GM23248 (cell line): Measurements from ENCODE around the gene SH3D19. TPM values are rescaled to one million over a fixed set of nuclear protein-coding genes. Genes with fewer than 3 reads are reported as not detected.

ENCODE experiments used
- DNase-seq: peaks from one replicate; pipeline ENCODE4 v3.0.0-alpha.2; 2015
- H2AFZ ChIP-seq: fragments of 200-600 bp; sonication (generic); 2 replicates; pipeline ENCODE4 v1.6.1; 2016; ENCODE audit warnings: antibody characterized with exemption
- H3F3A ChIP-seq: fragments of 200-600 bp; sonication (generic); 2 replicates; pipeline ENCODE4 v1.6.1; 2016; ENCODE audit warnings: mild to moderate bottlenecking, antibody characterized with exemption, mixed run types; ENCODE audit not compliant: insufficient read depth
- H3K27ac ChIP-seq: fragments of 200-600 bp; sonication (generic); 2 replicates; pipeline ENCODE4 v1.5.1; 2016; ENCODE audit warnings: mild to moderate bottlenecking
- H3K27me3 ChIP-seq: fragments of 200-600 bp; sonication (generic); replicated peaks from 2 replicates; pipeline ENCODE4 v1.6.1; 2016; ENCODE audit warnings: mild to moderate bottlenecking; ENCODE audit not compliant: insufficient read depth
- H3K36me3 ChIP-seq: fragments of 200-600 bp; sonication (generic); 2 replicates; pipeline ENCODE4 v1.6.1; 2016; ENCODE audit warnings: low read depth, mild to moderate bottlenecking
- H3K4me1 ChIP-seq: fragments of 200-600 bp; sonication (generic); 2 replicates; pipeline ENCODE4 v1.6.1; 2016; ENCODE audit warnings: mild to moderate bottlenecking; ENCODE audit not compliant: insufficient read depth
- H3K4me2 ChIP-seq: fragments of 200-600 bp; sonication (generic); one replicate; pipeline ENCODE4 v1.6.1; 2016; ENCODE audit warnings: mild to moderate bottlenecking; ENCODE audit not compliant: unreplicated experiment
- H3K4me3 ChIP-seq: fragments of 200-600 bp; sonication (generic); 2 replicates; pipeline ENCODE4 v1.5.1; 2016; ENCODE audit warnings: mild to moderate bottlenecking
- H3K79me2 ChIP-seq: fragments of 200-600 bp; sonication (generic); 2 replicates; pipeline ENCODE4 v1.6.1; 2016; ENCODE audit warnings: mild to moderate bottlenecking; ENCODE audit not compliant: insufficient read depth
- H3K9ac ChIP-seq: fragments of 200-600 bp; sonication (generic); 2 replicates; pipeline ENCODE4 v1.6.1; 2016; ENCODE audit warnings: mild to moderate bottlenecking
- H3K9me2 ChIP-seq: fragments of 200-600 bp; sonication (generic); 2 replicates; pipeline ENCODE4 v1.6.1; 2016; ENCODE audit warnings: mixed run types, mild to moderate bottlenecking, moderate library complexity; ENCODE audit not compliant: insufficient read depth
- H3K9me3 ChIP-seq: fragments of 200-600 bp; sonication (generic); one replicate; pipeline ENCODE4 v1.6.1; 2017; ENCODE audit warnings: low read depth
- H4K20me1 ChIP-seq: fragments of 200-600 bp; sonication (generic); 2 replicates; pipeline ENCODE4 v1.6.0; 2016; ENCODE audit not compliant: insufficient read depth
- EZH2 ChIP-seq: fragments of 200-600 bp; sonication (generic); IDR thresholded peaks from 2 replicates; pipeline ENCODE4 v1.6.1; 2018; ENCODE audit warnings: antibody characterized with exemption, mild to moderate bottlenecking; ENCODE audit not compliant: insufficient read depth, poor library complexity, severe bottlenecking
- EZH2phosphoT487 ChIP-seq: fragments of 200-600 bp; sonication (generic); IDR thresholded peaks from 2 replicates; pipeline ENCODE4 v1.6.1; 2018; ENCODE audit warnings: antibody characterized with exemption, moderate library complexity, mild to moderate bottlenecking, low read depth; ENCODE audit not compliant: insufficient read depth
- WGBS, 2 experiments: methylation state at CpG; one replicate each; pipeline ENCODE4 v1.1.6; 2015 to 2017; ENCODE audit warnings: low lambda C conversion rate in 2 of 2, low coverage in 1 of 2; ENCODE audit errors: missing lambda C conversion rate in 2 of 2; 5-methylcytosine and 5-hydroxymethylcytosine counted together
- in situ Hi-C: fragments of 300-500 bp; cut with MboI; formaldehyde crosslinking; loops from 2 replicates; pipeline ENCODE4 v1.15.0; 2020
- polyA plus RNA-seq: library from polyadenylated mRNA; unstranded; fragments of >200 nt; fragmentation: Nextera tagmentation; extraction: Ambion mirVana; gene quantifications from 2 replicates; pipeline ENCODE4 v1.2.1, GENCODE V29; 2016
- total RNA-seq: library from RNA; depleted of rRNA; stranded (reverse); fragments of >200 nt; shearing (Covaris generic); gene quantifications from 2 replicates; pipeline ENCODE4 v1.2.3, GENCODE V29; 2014

The SH3D19 gene
- total and polyA plus RNA-seq, 2 experiments from 2014 or later: 29.1 to 47.8 TPM

- H4K20me1 ChIP-seq: no peaks in the 10 kb centered on the region
- no peak overlapping the region for H3K4me2 ChIP-seq
- H2AFZ ChIP-seq: no peak overlapping the region
- no peak overlapping the region for H3K4me3 ChIP-seq
- no peaks in the 10 kb centered on the region for H3K9me3 ChIP-seq
- no peak for TF ChIP-seq EZH2phosphoT487
- TF ChIP-seq EZH2: no peak
- H3K27ac ChIP-seq: no peak overlapping the region
- no peaks in the 10 kb centered on the region for H3K27me3 ChIP-seq
- no peaks in the 10 kb centered on the region for H3K9me2 ChIP-seq
- no peak overlapping the region for H3K9ac ChIP-seq
- no peak for DNase-seq
- WGBS, 2 experiments: 96% methylated on average over 4 of the region's 4 CpGs
- in situ Hi-C loops: no loop called here
- no peaks in the 10 kb centered on the region; the same call in 1 of the 2 replicates for H3F3A ChIP-seq
- H3K4me1 ChIP-seq: 0 out of 2 replicates have a peak, but pooled peaks cover 7% of the 10 kb centered on the region
- H3K36me3 ChIP-seq: peaks cover 11% of the 10 kb centered on the region; the same call in 1 of the 2 replicates
- peaks cover 84% of the 10 kb centered on the region for H3K79me2 ChIP-seq
These were observed 106.3 kb downstream of the SH3D19 start for GRCh38 chr4:151219091-151219490.

GRCh38 chr4:151218343-151218742 is 107.1 kb downstream of the SH3D19 start:
- no peak for TF ChIP-seq EZH2
- no peak for TF ChIP-seq EZH2phosphoT487
- Histone ChIP-seq H4K20me1 (no peaks in the 10 kb centered on the region), H3K27ac (no peak overlapping the region), H3K27me3 (no peaks in the 10 kb centered on the region), H3K9me3 (no peaks in the 10 kb centered on the region), H3K9ac (no peak overlapping the region), H3K36me3 (peaks cover 11% of the 10 kb centered on the region; the same call in 1 of the 2 replicates), H3K4me1 (0 out of 2 replicates have a peak, but pooled peaks cover 7% of the 10 kb centered on the region), H3F3A (no peaks in the 10 kb centered on the region; the same call in 1 of the 2 replicates), H3K79me2 (peaks cover 77% of the 10 kb centered on the region), H2AFZ (no peak overlapping the region), H3K4me2 (no peak overlapping the region), H3K4me3 (no peak overlapping the region), H3K9me2 (no peaks in the 10 kb centered on the region)
- DNase-seq: peak; percentile 58
- in situ Hi-C loops: no loop called here
- 52% methylated on average over 2 of the region's 2 CpGs for WGBS, 2 experiments

- Histone ChIP-seq H3K36me3 (peaks cover 11% of the 10 kb centered on the region; the same call in 1 of the 2 replicates), H3K9me3 (no peaks in the 10 kb centered on the region), H3F3A (no peaks in the 10 kb centered on the region; the same call in 1 of the 2 replicates), H4K20me1 (no peaks in the 10 kb centered on the region), H3K4me2 (no peak overlapping the region), H3K4me3 (no peak overlapping the region), H2AFZ (no peak overlapping the region), H3K9me2 (no peaks in the 10 kb centered on the region), H3K4me1 (0 out of 2 replicates have a peak, but pooled peaks cover 7% of the 10 kb centered on the region), H3K27me3 (no peaks in the 10 kb centered on the region), H3K9ac (no peak overlapping the region), H3K79me2 (peaks cover 80% of the 10 kb centered on the region), H3K27ac (no peak overlapping the region; the same call in 1 of the 2 replicates)
- in situ Hi-C loops: no loop called here
- WGBS, 2 experiments: 29 to 33% methylated on average over 2 of the region's 2 CpGs
- TF ChIP-seq EZH2 (no peak), EZH2phosphoT487 (no peak)
- no peak for DNase-seq
These were observed 108.1 kb downstream of the SH3D19 start for GRCh38 chr4:151217326-151217725.

GRCh38 chr4:151215295-151215694 is 110.1 kb downstream of the SH3D19 start:
- Histone ChIP-seq H3K9ac (no peak overlapping the region), H3F3A (no peaks in the 10 kb centered on the region; the same call in 1 of the 2 replicates), H3K9me3 (no peaks in the 10 kb centered on the region), H3K79me2 (peaks cover 77% of the 10 kb centered on the region), H3K4me1 (0 out of 2 replicates have a peak, but pooled peaks cover 7% of the 10 kb centered on the region), H3K27ac (no peak overlapping the region), H3K27me3 (no peaks in the 10 kb centered on the region), H3K9me2 (no peaks in the 10 kb centered on the region), H3K4me3 (no peak overlapping the region), H3K36me3 (peaks cover 10% of the 10 kb centered on the region; the same call in 1 of the 2 replicates), H3K4me2 (no peak overlapping the region), H2AFZ (no peak overlapping the region), H4K20me1 (no peaks in the 10 kb centered on the region)
- in situ Hi-C loops: no loop called here
- 100% methylated on average over 1 of the region's 1 CpG for WGBS, 2 experiments
- TF ChIP-seq EZH2: no peak
- no peak for TF ChIP-seq EZH2phosphoT487
- no peak for DNase-seq
